ENCODE measurements around the gene CD4.

Gene CD4

DNA sequence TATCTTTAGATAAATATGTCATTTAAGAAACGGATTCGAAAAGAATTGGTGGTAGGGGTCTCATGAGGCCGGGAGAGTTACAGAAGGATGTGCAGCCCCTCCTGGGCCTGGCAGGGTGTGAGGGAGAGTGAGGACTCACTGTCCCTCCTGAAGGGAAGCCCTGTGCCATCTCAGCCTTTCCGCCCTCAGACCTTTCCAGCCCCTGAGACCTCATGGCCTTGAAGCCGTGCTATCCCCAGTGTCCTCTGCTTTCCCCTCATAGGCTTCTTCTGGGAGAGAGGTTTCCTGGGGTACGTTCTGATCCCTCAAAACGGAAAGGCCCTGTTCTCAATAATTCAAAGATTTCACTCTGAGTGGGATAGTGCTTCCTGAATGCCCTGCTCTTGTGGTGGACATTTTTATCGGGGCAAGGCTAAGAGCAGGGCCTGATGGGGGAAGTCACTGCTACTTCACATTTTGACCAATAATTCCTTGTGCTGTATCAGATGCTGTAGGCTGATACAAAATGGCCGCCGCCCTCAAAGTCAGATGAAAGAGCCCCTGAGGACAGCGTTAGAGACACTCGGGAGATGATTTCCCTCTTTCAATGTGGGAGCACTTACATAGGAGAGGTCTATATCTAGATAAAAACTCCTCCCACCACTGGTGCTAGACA is 1.3 kb downstream of the CD4 start:
- H3K27ac ChIP-seq: no peak overlapping the region
- TF ChIP-seq ZFX (IDR thresholded peaks at IDR 0.05): no peak
- TF ChIP-seq, protein P1, sequence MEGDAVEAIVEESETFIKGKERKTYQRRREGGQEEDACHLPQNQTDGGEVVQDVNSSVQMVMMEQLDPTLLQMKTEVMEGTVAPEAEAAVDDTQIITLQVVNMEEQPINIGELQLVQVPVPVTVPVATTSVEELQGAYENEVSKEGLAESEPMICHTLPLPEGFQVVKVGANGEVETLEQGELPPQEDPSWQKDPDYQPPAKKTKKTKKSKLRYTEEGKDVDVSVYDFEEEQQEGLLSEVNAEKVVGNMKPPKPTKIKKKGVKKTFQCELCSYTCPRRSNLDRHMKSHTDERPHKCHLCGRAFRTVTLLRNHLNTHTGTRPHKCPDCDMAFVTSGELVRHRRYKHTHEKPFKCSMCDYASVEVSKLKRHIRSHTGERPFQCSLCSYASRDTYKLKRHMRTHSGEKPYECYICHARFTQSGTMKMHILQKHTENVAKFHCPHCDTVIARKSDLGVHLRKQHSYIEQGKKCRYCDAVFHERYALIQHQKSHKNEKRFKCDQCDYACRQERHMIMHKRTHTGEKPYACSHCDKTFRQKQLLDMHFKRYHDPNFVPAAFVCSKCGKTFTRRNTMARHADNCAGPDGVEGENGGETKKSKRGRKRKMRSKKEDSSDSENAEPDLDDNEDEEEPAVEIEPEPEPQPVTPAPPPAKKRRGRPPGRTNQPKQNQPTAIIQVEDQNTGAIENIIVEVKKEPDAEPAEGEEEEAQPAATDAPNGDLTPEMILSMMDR (conservative IDR thresholded peaks at IDR 0.05): no peak

DNA sequence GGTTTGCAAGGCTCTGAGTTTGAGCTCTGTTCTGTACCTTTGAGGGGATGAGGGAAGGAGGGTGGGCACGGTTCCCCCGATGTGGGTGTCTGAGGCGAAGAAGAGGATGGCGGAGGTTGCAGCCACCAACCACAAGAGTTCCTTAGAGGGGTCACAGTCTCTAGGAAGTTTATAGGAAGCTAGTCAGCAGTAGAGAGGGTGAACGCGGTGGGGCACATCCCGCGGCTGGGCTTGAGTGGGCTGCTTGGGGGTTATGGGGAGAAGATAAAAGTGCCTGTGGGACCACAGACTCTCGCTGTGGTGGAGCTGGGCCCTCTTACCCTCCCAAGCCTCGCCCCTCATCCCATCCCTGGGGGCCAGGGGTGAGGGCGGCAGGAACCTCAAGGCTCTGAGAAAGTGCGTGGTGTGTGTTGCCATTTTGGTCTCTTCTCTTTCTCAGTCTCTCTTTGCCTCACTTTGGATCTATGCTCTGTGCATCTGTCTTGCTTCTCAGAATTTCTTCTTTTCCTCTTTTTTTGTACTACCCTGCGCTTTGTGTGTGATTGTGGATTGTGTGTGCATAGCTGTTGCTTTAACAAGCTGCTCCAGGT is 2.7 kb downstream of the CD4 start:
- TF ChIP-seq, protein P1 (conservative IDR thresholded peaks at IDR 0.05): no peak
- H3K27ac ChIP-seq: no peak overlapping the region

GRCh38 chr12:6792522-6793201 is 3.3 kb downstream of the CD4 start:
- no peak overlapping the region for H3K27ac ChIP-seq
- TF ChIP-seq ZFX (IDR thresholded peaks at IDR 0.05): no peak
- TF ChIP-seq, protein P1 (conservative IDR thresholded peaks at IDR 0.05): no peak

GRCh38 chr12:6795088-6795487 is 5.8 kb downstream of the CD4 start:
- TF ChIP-seq, protein P1 (conservative IDR thresholded peaks at IDR 0.05): no peak
- no peak for TF ChIP-seq ZFX (IDR thresholded peaks at IDR 0.05)
- no peak overlapping the region for H3K27ac ChIP-seq

DNA sequence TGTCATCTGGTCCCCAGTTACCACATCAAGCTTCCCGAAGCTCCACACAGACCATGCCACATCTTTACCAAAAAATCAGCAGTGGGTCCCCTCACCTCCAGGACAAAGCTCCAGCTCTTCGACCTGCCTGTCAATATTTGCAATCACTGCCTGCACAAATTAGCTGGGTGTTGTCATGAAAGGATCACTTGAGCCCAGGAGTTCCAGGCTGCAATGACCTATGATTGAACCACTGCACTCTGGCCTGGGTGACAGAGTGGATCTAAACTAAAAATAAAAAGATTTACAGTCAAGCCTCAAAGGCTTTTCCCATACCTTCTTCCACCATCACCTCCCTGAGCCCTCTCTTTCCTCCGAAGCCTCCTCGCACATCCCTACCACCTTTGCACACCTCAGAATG is 7.2 kb downstream of the CD4 start:
- H3K27ac ChIP-seq: no peak overlapping the region
- TF ChIP-seq, protein P1 (conservative IDR thresholded peaks at IDR 0.05): no peak
- no peak for TF ChIP-seq ZFX (IDR thresholded peaks at IDR 0.05)

GRCh38 chr12:6799147-6799546 is 9.8 kb downstream of the CD4 start:
- TF ChIP-seq, protein P1 (conservative IDR thresholded peaks at IDR 0.05): no peak
- TF ChIP-seq ZFX (IDR thresholded peaks at IDR 0.05): no peak
- no peak overlapping the region for H3K27ac ChIP-seq

GRCh38 chr12:6807170-6807569 is 17.8 kb downstream of the CD4 start:
- H3K27ac ChIP-seq: no peak overlapping the region
- no peak for TF ChIP-seq ZFX (IDR thresholded peaks at IDR 0.05)
- TF ChIP-seq, protein P1 (conservative IDR thresholded peaks at IDR 0.05): no peak

Data from C4-2B (cell line).